Activated B cell treated with CpG ODN at 0.5 μM for 24 hours (primary cell): Measurements from ENCODE around the gene PSMB8. TPM values are rescaled to one million over a fixed set of nuclear protein-coding genes. Genes with fewer than 3 reads are reported as not detected.

ENCODE experiments used
- ATAC-seq: fragments of 200-7000 bp; cut with Tn5 transposase; one replicate; pipeline ENCODE4 v1.10.0; 2021; ENCODE audit warnings: low read depth, mild to moderate bottlenecking, moderate library complexity
- CTCF ChIA-PET: fragments of 350-600 bp; sonication (Branson Sonifier 250); formaldehyde crosslinking; loops from one replicate; lab custom pipeline; 2021; ENCODE audit warnings: antibody characterized with exemption; lab: Charles Lee
- POLR2A ChIA-PET: fragments of 350-600 bp; sonication (Branson Sonifier 250); formaldehyde crosslinking; loops from one replicate; lab custom pipeline; 2021; ENCODE audit warnings: antibody characterized with exemption; lab: Charles Lee
- DNase-seq: peaks from one replicate; pipeline ENCODE4 v3.0.0; 2022
- H3K27ac Mint-ChIP-seq: one replicate; pipeline ENCODE4 v1.8.0; 2020; ENCODE audit warnings: mixed read lengths
- H3K27me3 Mint-ChIP-seq: one replicate; pipeline ENCODE4 v1.8.0; 2021; ENCODE audit warnings: mixed read lengths
- H3K36me3 Mint-ChIP-seq: one replicate; pipeline ENCODE4 v1.8.0; 2021; ENCODE audit warnings: low read depth, mixed read lengths
- H3K4me1 Mint-ChIP-seq: one replicate; pipeline ENCODE4 v1.8.0; 2021; ENCODE audit warnings: mixed read lengths
- H3K4me3 Mint-ChIP-seq: one replicate; pipeline ENCODE4 v1.8.0; 2020; ENCODE audit warnings: mild to moderate bottlenecking, mixed read lengths
- H3K9me3 Mint-ChIP-seq: one replicate; pipeline ENCODE4 v1.8.0; 2020; ENCODE audit warnings: mixed read lengths
- CTCF ChIP-seq: fragments of 200-600 bp; IDR thresholded peaks from one replicate; pipeline ENCODE4 v1.8.0; 2022; ENCODE audit warnings: antibody characterized with exemption, mild to moderate bottlenecking
- intact Hi-C: fragments of 100-400 bp; cut with micrococcal nuclease; formaldehyde crosslinking; loops from one replicate; pipeline ENCODE4 v1.15.1; 2024
- total RNA-seq: library from RNA; stranded (reverse); gene quantifications from 2 replicates; pipeline ENCODE4 v1.2.3, GENCODE V29; 2022

Gene PSMB8
- total RNA-seq, 1 donor from 2014 or later, result 182 TPM

GRCh38 chr6:32803416-32803815 is 40.4 kb downstream of the PSMB8 start:
- H3K27me3 Mint-ChIP-seq, result no peaks in the 10 kb centered on the region
- peaks cover 7% of the 10 kb centered on the region for H3K9me3 Mint-ChIP-seq
- peaks cover 16% of the 10 kb centered on the region for H3K36me3 Mint-ChIP-seq
- TF ChIP-seq CTCF, result no peak
- CTCF ChIA-PET, result interaction anchor here (0.6 kb wide), 1 partner anchor 68 kb away, joined by 3 read pairs; no protein-coding TSS in a partner anchor
- POLR2A ChIA-PET, result no interaction called here
- H3K27ac Mint-ChIP-seq, result no peak overlapping the region
- intact Hi-C loops, result no loop called here
- peaks cover 21% of the 10 kb centered on the region for H3K4me1 Mint-ChIP-seq
- DNase-seq (no peak), ATAC-seq (no peak)
- H3K4me3 Mint-ChIP-seq, result no peak overlapping the region

- TF ChIP-seq CTCF, result no peak
- Mint-ChIP-seq H3K36me3 (no peaks in the 10 kb centered on the region), H3K27ac (no peak overlapping the region), H3K9me3 (peaks cover 6% of the 10 kb centered on the region), H3K4me3 (no peak overlapping the region), H3K4me1 (peaks cover 34% of the 10 kb centered on the region), H3K27me3 (no peaks in the 10 kb centered on the region)
- no peak for DNase-seq
- intact Hi-C loops, result loop anchor here (10.0 kb wide), 1 partner anchor 755 kb away; no protein-coding TSS in a partner anchor
- POLR2A ChIA-PET, result interaction anchor here (0.7 to 1.7 kb wide), 8 partner anchors 13 to 340 kb away, joined by 3 to 8 read pairs (median 4); partner anchors contain the start of genes HLA-DOB, PSMB9, TAP1 and TAP2
- no peak for ATAC-seq
- CTCF ChIA-PET, result interaction anchor here (1.0 to 1.7 kb wide), 5 partner anchors 8 to 68 kb away, joined by 3 to 10 read pairs (median 3); partner anchors contain the start of gene TAP2
Observed at GRCh38 chr6:32799740-32800139, 44.1 kb downstream of the PSMB8 start.

GRCh38 chr6:32799168-32799567 is 44.7 kb downstream of the PSMB8 start:
- DNase-seq (no peak), ATAC-seq (no peak)
- Mint-ChIP-seq H3K4me1 (peaks cover 40% of the 10 kb centered on the region), H3K4me3 (no peak overlapping the region), H3K27me3 (no peaks in the 10 kb centered on the region), H3K27ac (no peak overlapping the region), H3K9me3 (peaks cover 6% of the 10 kb centered on the region), H3K36me3 (no peaks in the 10 kb centered on the region)
- intact Hi-C loops, result loop anchor here (10.0 kb wide), 1 partner anchor 754 kb away; no protein-coding TSS in a partner anchor
- no peak for TF ChIP-seq CTCF
- ChIA-PET POLR2A (interaction anchor here (0.7 to 1.7 kb wide), 6 partner anchors 14 to 68 kb away, joined by 3 to 7 read pairs (median 3); partner anchors contain the start of genes HLA-DOB, PSMB9, TAP1 and TAP2), CTCF (interaction anchor here (1.0 to 1.8 kb wide), 5 partner anchors 13 to 385 kb away, joined by 3 to 10 read pairs (median 6); partner anchors contain the start of gene TAP2)

GRCh38 chr6:32796848-32797776 is 46.7 kb downstream of the PSMB8 start:
- ATAC-seq, result peak; percentile 87
- H3K27me3 Mint-ChIP-seq, result no peaks in the 10 kb centered on the region
- peak; percentile 82 for DNase-seq
- no peaks in the 10 kb centered on the region for H3K36me3 Mint-ChIP-seq
- ChIA-PET POLR2A (interaction anchor here (0.5 to 2.2 kb wide), 16 partner anchors 9 to 1177 kb away, joined by 3 to 16 read pairs (median 4); partner anchors contain the start of genes HLA-DQB1, HLA-DRA, PSMB8 and PSMB9), CTCF (interaction anchor here (1.0 to 2.3 kb wide), 11 partner anchors 10 to 383 kb away, joined by 3 to 13 read pairs (median 5); partner anchors contain the start of genes PSMB9, TAP1 and TAP2)
- TF ChIP-seq CTCF, result peak; percentile 91
- H3K4me1 Mint-ChIP-seq, result peaks cover 40% of the 10 kb centered on the region
- peaks cover 6% of the 10 kb centered on the region for H3K9me3 Mint-ChIP-seq
- peak overlapping the region; percentile 82 for H3K4me3 Mint-ChIP-seq
- H3K27ac Mint-ChIP-seq, result peak overlapping the region; percentile 95
- intact Hi-C loops, result loop anchor here (1.0 to 10.0 kb wide), 10 partner anchors 18 to 752 kb away; partner anchors contain the start of genes HLA-DQB1 and TAP2
